ENCODE measurements around the gene SOHLH2.

- TF ChIP-seq POLR2A (IDR thresholded peaks at IDR 0.05; ENCODE audit: extremely low read depth, insufficient read length) = no peak
- TF ChIP-seq, protein P1, sequence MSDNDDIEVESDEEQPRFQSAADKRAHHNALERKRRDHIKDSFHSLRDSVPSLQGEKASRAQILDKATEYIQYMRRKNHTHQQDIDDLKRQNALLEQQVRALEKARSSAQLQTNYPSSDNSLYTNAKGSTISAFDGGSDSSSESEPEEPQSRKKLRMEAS (IDR thresholded peaks at IDR 0.05; ENCODE audit: low read depth, low read length) = no peak
These were observed 30.5 kb downstream of the SOHLH2 start for GRCh38 chr13:36183901-36184300.
